ENCODE measurements around the gene PLEKHA8. TPM values are rescaled to one million over a fixed set of nuclear protein-coding genes. Genes with fewer than 3 reads are reported as not detected.

Gene PLEKHA8
- total and polyA plus RNA-seq, 2 of the 8 experiments (the other 6 are each of a cell fraction or from before 2014, with no cell fraction given) = 10.7 to 44.0 TPM

DNA sequence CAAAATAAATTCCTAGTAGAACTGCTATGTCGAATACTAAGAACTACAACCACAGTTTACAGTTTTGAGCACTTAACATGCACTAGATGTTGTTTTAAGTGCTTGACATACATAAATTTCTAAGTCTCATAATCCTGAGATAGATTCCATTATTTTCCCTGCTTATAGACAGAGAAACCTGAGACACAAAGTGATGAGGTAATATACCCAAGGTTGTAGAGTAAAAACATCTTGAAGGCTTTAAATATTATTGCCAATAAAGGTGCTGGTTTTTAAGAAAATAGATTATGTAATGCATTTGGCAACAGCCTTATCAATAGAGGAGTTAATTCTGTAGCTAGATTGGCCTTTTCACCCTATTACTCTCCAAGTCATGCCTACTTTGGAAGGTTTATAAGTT is 48.2 kb downstream of the PLEKHA8 start:
- Histone ChIP-seq H3K79me2 (ENCODE audit: control insufficient read depth in 1 of 2, insufficient read depth in 2 of 2, low read length in 2 of 2) (no peaks in the 10 kb centered on the region), H2BK5ac (ENCODE audit: low read depth, low read length) (no peak overlapping the region), H3K27me3 (replicated peaks in 1 of 4; ENCODE audit: control insufficient read depth in 3 of 4, extremely low read depth in 1 of 4, insufficient read depth in 3 of 4, low read length in 3 of 4) (no peaks in the 10 kb centered on the region), H4K91ac (replicated peaks; ENCODE audit: insufficient read length, low read length) (no peak overlapping the region), H2BK15ac (ENCODE audit: low read length) (no peak overlapping the region), H3K4me3 (ENCODE audit: extremely low read depth in 1 of 4, insufficient read depth in 2 of 4, low read depth in 3 of 4, low read length in 4 of 4) (no peak overlapping the region), H3K27ac (ENCODE audit: low read depth, low read length) (no peak overlapping the region), H3K36me3 (ENCODE audit: control insufficient read depth in 2 of 4, insufficient read depth in 4 of 4, low read length in 3 of 4) (0 out of 8 replicates have a peak, but pooled peaks cover 0 to 5% (median under 1%) of the 10 kb centered on the region in 4 experiments), H4K20me1 (replicated peaks in 1 of 2; ENCODE audit: control insufficient read depth in 1 of 2, insufficient read depth in 2 of 2, low read length in 2 of 2) (peaks cover 4% of the 10 kb centered on the region in 2 experiments), H2BK12ac (ENCODE audit: low read depth, low read length) (no peak overlapping the region), H3K4ac (replicated peaks; ENCODE audit: insufficient read length, low read depth, low read length) (no peak overlapping the region), H2BK120ac (replicated peaks; ENCODE audit: low read depth, low read length) (no peak overlapping the region), H3K18ac (ENCODE audit: extremely low read depth, low read length) (no peak overlapping the region), H3K79me1 (ENCODE audit: low read depth, low read length) (no peaks in the 10 kb centered on the region; the same call in 1 of the 2 replicates), H3K9ac (replicated peaks in 1 of 4; ENCODE audit: extremely low read depth in 1 of 4, low read depth in 3 of 4, low read length in 3 of 4) (no peak overlapping the region), H3K14ac (ENCODE audit: insufficient read length) (no peak overlapping the region), H2AK5ac (ENCODE audit: low read depth, low read length) (no peak overlapping the region), H3K4me1 (replicated peaks in 1 of 4; ENCODE audit: control insufficient read depth in 3 of 4, insufficient read depth in 4 of 4, low read length in 3 of 4) (peaks cover 0 to 3% (median 0%) of the 10 kb centered on the region in 4 experiments; a peak in 1 of 7 replicates), H2AFZ (ENCODE audit: low read length) (no peak overlapping the region), H3K4me2 (ENCODE audit: insufficient read depth in 1 of 2, low read depth in 2 of 2, low read length in 2 of 2) (no peak overlapping the region), H4K5ac (ENCODE audit: insufficient read length, low read depth, low read length) (no peak overlapping the region), H3K9me3 (ENCODE audit: insufficient read depth in 2 of 2, low read depth in 1 of 2, low read length in 1 of 2) (no peaks in the 10 kb centered on the region), H3K23me2 (ENCODE audit: low read depth, low read length) (no peaks in the 10 kb centered on the region), H3K56ac (replicated peaks; ENCODE audit: insufficient read length, low read depth, low read length) (no peak overlapping the region), H2BK20ac (ENCODE audit: low read length) (no peak overlapping the region), H3K23ac (ENCODE audit: insufficient read length) (no peak overlapping the region), H4K8ac (ENCODE audit: extremely low read depth, insufficient read depth, low read length) (no peak overlapping the region)
- DNase-seq (ENCODE audit: low read depth in 1 of 2, low spot score in 2 of 2) (no peak), FAIRE-seq (no peak)
- 89% methylated on average over 1 of the region's 1 CpG; no CpG with 5 or more reads in 1 of the 2 experiments for WGBS, 2 experiments (ENCODE audit: extremely low coverage in 1 of 2, insufficient coverage in 1 of 2, insufficient read length in 1 of 2, insufficient replicate concordance in 2 of 2, low coverage in 1 of 2, low lambda C conversion rate in 2 of 2, missing lambda C conversion rate in 1 of 2)
- ChIA-PET POLR2A (ENCODE audit: partially characterized antibody) (no interaction called here), CTCF (ENCODE audit: partially characterized antibody) (interaction anchor here (2.0 to 4.7 kb wide), 3 partner anchors 11 to 156 kb away, joined by 6 to 39 read pairs (median 7); no protein-coding TSS in a partner anchor)
- TF ChIP-seq YY1 (IDR thresholded peaks at IDR 0.05; ENCODE audit: low read depth, low read length) (no peak), SRF (IDR thresholded peaks at IDR 0.05; ENCODE audit: low read depth, low read length) (no peak), JUN (IDR thresholded peaks at IDR 0.05; ENCODE audit: low read depth, low read length) (no peak), SIX5 (IDR thresholded peaks at IDR 0.05; ENCODE audit: low read depth, low read length) (no peak), SP2 (IDR thresholded peaks at IDR 0.05; ENCODE audit: low read length) (no peak), CHD2 (IDR thresholded peaks at IDR 0.05; ENCODE audit: low read length) (no peak), BRCA1 (IDR thresholded peaks at IDR 0.05; ENCODE audit: low read depth, low read length) (no peak), SIN3A (conservative IDR thresholded peaks at IDR 0.05 in 1 of 2, IDR thresholded peaks at IDR 0.05 in 1 of 2; ENCODE audit: low read depth in 1 of 2, low read length in 2 of 2) (no peak), TCF12 (IDR thresholded peaks at IDR 0.05; ENCODE audit: low read depth, low read length) (no peak), TBP (IDR thresholded peaks at IDR 0.05; ENCODE audit: low read depth, low read length) (no peak), POLR2AphosphoS5 (IDR thresholded peaks at IDR 0.05; ENCODE audit: low read depth, low read length) (no peak), SP4 (IDR thresholded peaks at IDR 0.05; ENCODE audit: low read length) (no peak), RNF2 (IDR thresholded peaks at IDR 0.05; ENCODE audit: borderline replicate concordance, low read depth, low read length, missing control alignments, poor library complexity, severe bottlenecking) (no peak), ATF3 (IDR thresholded peaks at IDR 0.05; ENCODE audit: insufficient read depth, low read depth, low read length) (no peak), TEAD4 (IDR thresholded peaks at IDR 0.05; ENCODE audit: low read depth, low read length) (no peak)
